SH-SY5Y (cell line): ENCODE results near the gene GLS.

Experiments
- GATA2 ChIP-seq: IDR thresholded peaks from 2 replicates; pipeline ENCODE4 v1.6.1; 2011; ENCODE audit warnings: mild to moderate bottlenecking, low read depth, low read length
- GATA3 ChIP-seq: IDR thresholded peaks from 2 replicates; pipeline ENCODE4 v1.6.1; 2011; ENCODE audit warnings: low read depth, mild to moderate bottlenecking, low read length, moderate library complexity

Gene GLS

GRCh38 chr2:190846746-190847145 is 33.9 kb upstream of the GLS start:
- TF ChIP-seq GATA2 (no peak), GATA3 (no peak)

GRCh38 chr2:190847504-190848081 is 33.0 kb upstream of the GLS start:
- no peak for TF ChIP-seq GATA2
- TF ChIP-seq GATA3: no peak

GRCh38 chr2:190849774-190850173 is 30.8 kb upstream of the GLS start:
- no peak for TF ChIP-seq GATA2
- no peak for TF ChIP-seq GATA3

- TF ChIP-seq GATA3: no peak
- no peak for TF ChIP-seq GATA2
Measured at GRCh38 chr2:190853531-190854383, 26.9 kb upstream of the GLS start.

- TF ChIP-seq GATA3: no peak
- no peak for TF ChIP-seq GATA2
Measured at GRCh38 chr2:190854726-190855125, 25.9 kb upstream of the GLS start.

GRCh38 chr2:190855245-190855644 is 25.4 kb upstream of the GLS start:
- no peak for TF ChIP-seq GATA3
- no peak for TF ChIP-seq GATA2

GRCh38 chr2:190856985-190857384 is 23.6 kb upstream of the GLS start:
- TF ChIP-seq GATA2 (no peak), GATA3 (no peak)

- no peak for TF ChIP-seq GATA2
- no peak for TF ChIP-seq GATA3
Measured at GRCh38 chr2:190858817-190859216, 21.8 kb upstream of the GLS start.

- TF ChIP-seq GATA3: no peak
- TF ChIP-seq GATA2: no peak
Measured at GRCh38 chr2:190859347-190860297, 21.0 kb upstream of the GLS start.

GRCh38 chr2:190860985-190861680 is 19.5 kb upstream of the GLS start:
- TF ChIP-seq GATA3 (no peak), GATA2 (no peak)

- TF ChIP-seq GATA3 (no peak), GATA2 (no peak)
Measured at GRCh38 chr2:190862571-190862991, 18.0 kb upstream of the GLS start.

GRCh38 chr2:190863946-190864345 is 16.7 kb upstream of the GLS start:
- TF ChIP-seq GATA2: no peak
- no peak for TF ChIP-seq GATA3

- TF ChIP-seq GATA2 (no peak), GATA3 (no peak)
Measured at GRCh38 chr2:190864375-190864774, 16.2 kb upstream of the GLS start.
